RWPE1 (cell line): ENCODE measurements around the gene NT5C2.
A peak's percentile ranks its signal among the peaks of the same experiment; 100 is the strongest.

Source experiments
- CTCF ChIA-PET: fragments of 350-600 bp; sonication (Branson Sonifier 250); formaldehyde crosslinking; extraction: SDS; loops from one replicate; lab custom pipeline; 2021; lab: Yijun Ruan, JAX
- POLR2A ChIA-PET: fragments of 400-600 bp; formaldehyde crosslinking; extraction: SDS; loops from one replicate; lab custom pipeline; 2020; ENCODE audit warnings: antibody characterized with exemption; ENCODE audit not compliant: low non-redundant PET; lab: Yijun Ruan, JAX
- DNase-seq: peaks from one replicate; pipeline ENCODE4 v3.0.0; 2012; ENCODE audit warnings: low spot score
- H3K27ac ChIP-seq: fragments of 450-650 bp; 2 replicates; pipeline ENCODE4 v1.5.1; 2017
- CTCF ChIP-seq: fragments of 450-650 bp; conservative IDR thresholded peaks from 2 replicates; pipeline ENCODE4 v1.5.1; 2017; ENCODE audit warnings: low read depth, mild to moderate bottlenecking

Gene NT5C2

GRCh38 chr10:103193107-103193819, at the start of gene NT5C2:
Gene NT5C2 (minus strand): TSS chr10:103193272. CDS start chr10:103174958, 18,314 bp downstream.
- no peak for TF ChIP-seq CTCF
- CTCF ChIA-PET, result interaction anchor here (0.5 to 2.5 kb wide), 6 partner anchors 16 to 749 kb away, joined by 3 to 12 read pairs (median 3); partner anchors contain the start of gene INA
- POLR2A ChIA-PET, result interaction anchor here (0.5 to 2.5 kb wide), 4 partner anchors 38 to 497 kb away, joined by 4 to 9 read pairs (median 4); partner anchors contain the start of gene INA
- peak; percentile 89 for DNase-seq
- peak within 1 kb of the TSS; percentile 88 for H3K27ac ChIP-seq

- DNase-seq, result peak; percentile 86
Measured at GRCh38 chr10:103241262-103242011, 48.4 kb upstream of the NT5C2 start.

GRCh38 chr10:103238506-103239252, 45.6 kb upstream of the NT5C2 start:
- no peak overlapping the region for H3K27ac ChIP-seq
- ChIA-PET POLR2A (interaction anchor here (0.6 to 2.3 kb wide), 2 partner anchors 46 to 49 kb away, joined by 9 read pairs; partner anchors contain the start of gene NT5C2), CTCF (interaction anchor here (0.6 to 0.8 kb wide), 5 partner anchors 9 to 1588 kb away, joined by 3 to 6 read pairs (median 3); partner anchors contain the start of gene NT5C2)
- TF ChIP-seq CTCF, result no peak
- DNase-seq, result peak; percentile 51

More at GRCh38 chr10:103241262-103242011, 48.4 kb upstream of the NT5C2 start:
- TF ChIP-seq CTCF, result no peak
- POLR2A ChIA-PET, result interaction anchor here (0.5 to 1.5 kb wide), 3 partner anchors 10 to 49 kb away, joined by 4 to 7 read pairs (median 6); no protein-coding TSS in a partner anchor
- peak overlapping the region; percentile 89 for H3K27ac ChIP-seq
- CTCF ChIA-PET, result interaction anchor here (0.6 to 1.5 kb wide), 2 partner anchors 49 to 323 kb away, joined by 4 to 5 read pairs; partner anchors contain the start of gene CNNM2

GRCh38 chr10:103235775-103236174, 42.7 kb upstream of the NT5C2 start:
- TF ChIP-seq CTCF, result no peak
- ChIA-PET POLR2A (interaction anchor here (0.6 kb wide), 1 partner anchor 44 kb away, joined by 3 read pairs; no protein-coding TSS in a partner anchor), CTCF (no interaction called here)
- DNase-seq, result no peak
- H3K27ac ChIP-seq, result no peak overlapping the region

GRCh38 chr10:103232772-103233488, 39.9 kb upstream of the NT5C2 start:
- CTCF ChIA-PET, result no interaction called here
- POLR2A ChIA-PET, result interaction anchor here (0.6 kb wide), 1 partner anchor 142 kb away, joined by 3 read pairs; no protein-coding TSS in a partner anchor
- peak overlapping the region; percentile 72 for H3K27ac ChIP-seq
- TF ChIP-seq CTCF, result no peak
- DNase-seq, result no peak
